SK-N-SH treated with all-trans-retinoic acid at 6 μM for 48 hours (cell line): ENCODE data around the gene EHD2.

ENCODE experiments used
- ZFP30 ChIP-seq: fragments of 450-650 bp; formaldehyde crosslinking; IDR thresholded peaks from 2 replicates; pipeline ENCODE4 v1.5.0; 2022; ENCODE audit warnings: mild to moderate bottlenecking, moderate library complexity
- TF ChIP-seq, protein P1 (sequence below): fragments of 250-450 bp; sonication (Bioruptor Pico); IDR thresholded peaks from 2 replicates; pipeline ENCODE4 v1.8.0; 2020; ENCODE audit warnings: mild to moderate bottlenecking, moderate library complexity, borderline replicate concordance

DNA sequence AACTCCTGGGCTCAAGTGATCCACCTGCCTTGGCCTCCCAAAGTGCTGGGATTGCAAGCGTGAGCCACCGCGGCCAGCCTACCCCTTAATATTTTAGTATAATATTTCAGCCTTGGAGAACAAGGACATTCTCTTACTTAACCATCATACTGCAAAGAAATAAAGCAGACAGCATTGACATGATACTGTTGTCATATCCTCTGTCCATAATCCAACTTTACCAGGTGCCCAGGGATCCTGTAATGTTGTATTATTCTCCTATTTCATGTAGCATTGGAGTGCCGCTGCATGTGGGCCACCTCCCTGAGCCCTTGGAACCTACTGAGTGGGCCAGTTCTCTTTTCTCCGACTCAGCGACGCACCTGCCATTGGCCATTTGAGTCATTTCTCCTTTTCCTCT, 21.4 kb upstream of the EHD2 start:
- TF ChIP-seq, protein P1, sequence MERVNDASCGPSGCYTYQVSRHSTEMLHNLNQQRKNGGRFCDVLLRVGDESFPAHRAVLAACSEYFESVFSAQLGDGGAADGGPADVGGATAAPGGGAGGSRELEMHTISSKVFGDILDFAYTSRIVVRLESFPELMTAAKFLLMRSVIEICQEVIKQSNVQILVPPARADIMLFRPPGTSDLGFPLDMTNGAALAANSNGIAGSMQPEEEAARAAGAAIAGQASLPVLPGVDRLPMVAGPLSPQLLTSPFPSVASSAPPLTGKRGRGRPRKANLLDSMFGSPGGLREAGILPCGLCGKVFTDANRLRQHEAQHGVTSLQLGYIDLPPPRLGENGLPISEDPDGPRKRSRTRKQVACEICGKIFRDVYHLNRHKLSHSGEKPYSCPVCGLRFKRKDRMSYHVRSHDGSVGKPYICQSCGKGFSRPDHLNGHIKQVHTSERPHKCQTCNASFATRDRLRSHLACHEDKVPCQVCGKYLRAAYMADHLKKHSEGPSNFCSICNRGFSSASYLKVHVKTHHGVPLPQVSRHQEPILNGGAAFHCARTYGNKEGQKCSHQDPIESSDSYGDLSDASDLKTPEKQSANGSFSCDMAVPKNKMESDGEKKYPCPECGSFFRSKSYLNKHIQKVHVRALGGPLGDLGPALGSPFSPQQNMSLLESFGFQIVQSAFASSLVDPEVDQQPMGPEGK (CRISPR knock-in tag) = no peak
- TF ChIP-seq ZFP30 (CRISPR knock-in tag) = no peak
